Measurements from ENCODE around the gene ALPK1.

ALPK1 gene

GRCh38 chr4:112358415-112358814 lies 61.2 kb downstream of the ALPK1 start:
- TF ChIP-seq CTCF (IDR thresholded peaks at IDR 0.05; ENCODE audit: insufficient read depth, low read depth, low read length, missing control alignments) = no peak
- DNase-seq (ENCODE audit: low read depth) = no peak
- H3K4me3 ChIP-seq (ENCODE audit: low read length) = no peak overlapping the region

- DNase-seq (ENCODE audit: low read depth) = no peak
- no peak for TF ChIP-seq CTCF (IDR thresholded peaks at IDR 0.05; ENCODE audit: insufficient read depth, low read depth, low read length, missing control alignments)
- no peak overlapping the region for H3K4me3 ChIP-seq (ENCODE audit: low read length)
Measured at GRCh38 chr4:112358952-112359749, 62.0 kb downstream of the ALPK1 start.

DNA sequence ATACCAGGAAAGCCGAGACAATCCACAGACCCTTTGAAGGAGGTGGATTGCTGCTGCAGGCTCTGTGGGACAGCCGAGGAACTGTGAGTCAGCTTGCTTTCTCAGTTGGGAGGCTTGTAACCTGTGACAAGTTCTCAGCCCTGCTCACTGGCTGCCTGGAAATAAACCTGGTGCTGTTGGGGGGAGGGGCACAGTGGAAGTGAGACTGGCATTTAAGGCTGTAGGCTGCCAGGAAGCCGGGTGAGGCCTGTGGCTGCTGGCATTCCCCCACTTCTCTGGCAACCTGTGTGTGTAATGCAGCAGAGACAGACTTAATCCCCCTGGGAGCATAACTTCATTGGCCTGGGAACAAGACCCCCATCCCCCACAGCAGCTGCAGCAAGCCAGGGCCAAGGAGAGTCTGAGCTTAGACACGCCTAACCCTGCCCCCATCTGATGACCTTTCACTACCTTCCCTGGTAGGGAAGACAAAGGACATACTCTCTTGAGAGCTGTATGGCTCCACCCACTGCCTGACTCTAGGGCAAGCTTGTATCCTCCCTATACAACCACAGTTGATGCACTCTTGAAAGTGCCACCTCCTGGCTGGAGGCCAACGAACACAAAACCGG lies 64.1 kb downstream of the ALPK1 start:
- peak; percentile 49 for DNase-seq (ENCODE audit: low read depth)

DNA sequence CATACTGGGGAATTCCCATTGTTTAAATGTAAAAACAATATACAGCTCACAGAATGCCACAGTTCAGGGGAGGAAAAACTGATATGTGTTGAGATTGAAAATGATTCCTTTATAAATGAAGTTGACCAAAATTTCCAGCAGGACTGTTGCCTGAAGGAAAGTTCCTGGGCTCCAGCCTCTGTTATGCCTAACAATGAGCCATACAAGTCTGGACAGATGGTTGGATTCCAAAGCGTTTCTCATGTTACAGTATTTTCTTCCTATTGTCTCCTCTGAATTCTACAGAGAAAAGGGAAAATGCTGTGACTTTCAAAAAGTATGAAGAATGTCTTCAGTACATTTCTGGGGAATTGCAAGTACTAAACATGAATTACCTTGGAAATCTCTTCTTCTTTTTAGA lies 73.3 kb downstream of the ALPK1 start:
- no peak for TF ChIP-seq CTCF (IDR thresholded peaks at IDR 0.05; ENCODE audit: insufficient read depth, low read depth, low read length, missing control alignments)
- DNase-seq (ENCODE audit: low read depth) = peak; percentile 72
- H3K4me3 ChIP-seq (ENCODE audit: low read length) = no peak overlapping the region

More for the DNA sequence above, 64.1 kb downstream of the ALPK1 start:
- no peak for TF ChIP-seq CTCF (IDR thresholded peaks at IDR 0.05; ENCODE audit: insufficient read depth, low read depth, low read length, missing control alignments)
- no peak overlapping the region for H3K4me3 ChIP-seq (ENCODE audit: low read length)

GRCh38 chr4:112371361-112371760 lies 74.2 kb downstream of the ALPK1 start:
- DNase-seq (ENCODE audit: low read depth) = no peak
- no peak overlapping the region for H3K4me3 ChIP-seq (ENCODE audit: low read length)
- TF ChIP-seq CTCF (IDR thresholded peaks at IDR 0.05; ENCODE audit: insufficient read depth, low read depth, low read length, missing control alignments) = no peak

- DNase-seq (ENCODE audit: low read depth) = no peak
- no peak overlapping the region for H3K4me3 ChIP-seq (ENCODE audit: low read length)
- no peak for TF ChIP-seq CTCF (IDR thresholded peaks at IDR 0.05; ENCODE audit: insufficient read depth, low read depth, low read length, missing control alignments)
Measured at GRCh38 chr4:112374850-112375249, 77.7 kb downstream of the ALPK1 start.
